Brain microvascular endothelial cell (primary cell): Measurements from ENCODE around the gene THOC1.
A peak's percentile ranks its signal among the peaks of the same experiment; 100 is the strongest.

Experiments
- DNase-seq: peaks from one replicate; pipeline ENCODE4 v3.0.0-alpha.2; 2020
- H3K27ac ChIP-seq: fragments of 250-450 bp; sonication (Bioruptor Pico); 2 replicates; pipeline ENCODE4 v1.5.1; 2020; ENCODE audit warnings: mild to moderate bottlenecking, moderate library complexity
- H3K27me3 ChIP-seq: fragments of 250-450 bp; sonication (Bioruptor Pico); replicated peaks from 2 replicates; pipeline ENCODE4 v1.5.1; 2020; ENCODE audit warnings: mild to moderate bottlenecking
- H3K36me3 ChIP-seq: fragments of 250-450 bp; sonication (Bioruptor Pico); replicated peaks from 2 replicates; pipeline ENCODE4 v1.5.1; 2020; ENCODE audit warnings: mild to moderate bottlenecking
- H3K4me3 ChIP-seq: 2 replicates; pipeline ENCODE4 v1.5.1; 2011; ENCODE audit warnings: low read depth, mild to moderate bottlenecking, control low read depth, low read length, moderate library complexity
- in situ Hi-C: cut with HindIII; loops from 2 replicates; pipeline ENCODE4 v1.10.0; 2017; ENCODE audit warnings: low sequenced_read_pairs, low pct_ligation_motif_present
- TF ChIP-seq, protein P1 (sequence below): IDR thresholded peaks from 2 replicates; pipeline ENCODE4 v1.5.1; 2011; ENCODE audit warnings: low read depth, mild to moderate bottlenecking, moderate library complexity, low read length, control low read depth, inconsistent platforms; ENCODE audit errors: missing control alignments

Gene THOC1

DNA sequence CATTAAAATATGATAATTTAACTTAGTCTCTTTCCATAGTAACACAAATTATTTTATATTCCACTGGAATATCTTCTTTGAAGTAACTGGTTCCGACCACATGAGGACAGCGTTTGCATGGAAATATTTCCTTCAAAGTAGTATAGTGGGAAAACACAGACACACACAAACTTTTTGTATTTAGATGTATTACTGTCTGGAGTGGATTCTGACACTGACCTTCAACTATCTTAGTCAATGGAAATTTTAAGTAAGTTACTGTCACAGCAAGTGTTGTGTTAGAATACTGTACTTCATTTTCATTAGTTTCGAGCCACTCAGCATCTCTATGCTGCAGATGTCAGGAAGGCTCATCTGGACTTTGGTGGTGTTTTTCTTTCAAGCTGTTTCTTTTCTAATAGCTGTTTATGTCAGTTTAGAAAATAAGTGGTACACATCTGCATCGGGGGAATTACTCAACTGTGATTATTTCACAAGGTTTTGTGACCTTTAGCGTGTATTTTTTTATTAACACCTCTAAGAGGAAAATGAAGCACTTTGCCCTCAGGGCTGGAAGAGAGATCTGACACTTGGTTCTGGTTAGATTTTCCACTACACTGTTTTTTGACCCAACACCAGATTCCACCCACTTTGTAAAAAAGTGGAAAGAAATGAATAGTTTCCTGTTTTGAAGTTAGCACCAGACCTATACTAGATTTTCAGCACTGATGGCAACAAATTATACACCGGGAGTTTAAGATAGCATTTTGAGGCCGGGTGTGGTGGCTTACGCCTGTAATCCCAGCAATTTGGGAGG lies 18.9 kb upstream of the THOC1 start:
- H3K36me3 ChIP-seq = no peaks in the 10 kb centered on the region
- peaks cover 4% of the 10 kb centered on the region for H3K27me3 ChIP-seq
- TF ChIP-seq, protein P1, sequence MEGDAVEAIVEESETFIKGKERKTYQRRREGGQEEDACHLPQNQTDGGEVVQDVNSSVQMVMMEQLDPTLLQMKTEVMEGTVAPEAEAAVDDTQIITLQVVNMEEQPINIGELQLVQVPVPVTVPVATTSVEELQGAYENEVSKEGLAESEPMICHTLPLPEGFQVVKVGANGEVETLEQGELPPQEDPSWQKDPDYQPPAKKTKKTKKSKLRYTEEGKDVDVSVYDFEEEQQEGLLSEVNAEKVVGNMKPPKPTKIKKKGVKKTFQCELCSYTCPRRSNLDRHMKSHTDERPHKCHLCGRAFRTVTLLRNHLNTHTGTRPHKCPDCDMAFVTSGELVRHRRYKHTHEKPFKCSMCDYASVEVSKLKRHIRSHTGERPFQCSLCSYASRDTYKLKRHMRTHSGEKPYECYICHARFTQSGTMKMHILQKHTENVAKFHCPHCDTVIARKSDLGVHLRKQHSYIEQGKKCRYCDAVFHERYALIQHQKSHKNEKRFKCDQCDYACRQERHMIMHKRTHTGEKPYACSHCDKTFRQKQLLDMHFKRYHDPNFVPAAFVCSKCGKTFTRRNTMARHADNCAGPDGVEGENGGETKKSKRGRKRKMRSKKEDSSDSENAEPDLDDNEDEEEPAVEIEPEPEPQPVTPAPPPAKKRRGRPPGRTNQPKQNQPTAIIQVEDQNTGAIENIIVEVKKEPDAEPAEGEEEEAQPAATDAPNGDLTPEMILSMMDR = peak; percentile 65
- H3K4me3 ChIP-seq = no peak overlapping the region
- in situ Hi-C loops = no loop called here
- no peak overlapping the region for H3K27ac ChIP-seq
- peak; percentile 6 for DNase-seq

DNA sequence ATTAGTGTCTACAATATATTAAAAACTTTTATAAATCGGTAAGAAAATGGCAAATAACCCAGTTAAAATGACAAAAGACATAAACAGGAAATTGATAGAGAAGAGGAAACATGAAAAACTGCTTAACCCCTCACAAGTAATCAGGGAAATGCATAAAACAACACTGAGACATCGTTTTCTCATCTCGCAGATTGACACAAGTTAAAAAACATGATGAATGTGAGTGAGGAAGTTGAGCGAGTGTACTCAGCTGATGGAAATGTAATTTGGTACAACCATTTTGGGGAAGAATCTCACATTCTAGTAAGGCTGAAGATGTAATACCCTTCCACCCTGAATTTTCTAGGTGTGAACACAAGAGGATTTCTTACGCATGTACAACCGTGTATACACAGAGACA lies 18.0 kb upstream of the THOC1 start:
- no peak overlapping the region for H3K27ac ChIP-seq
- no peak for DNase-seq
- peaks cover 4% of the 10 kb centered on the region for H3K27me3 ChIP-seq
- TF ChIP-seq, protein P1 = no peak
- no peaks in the 10 kb centered on the region for H3K36me3 ChIP-seq
- in situ Hi-C loops = no loop called here
- H3K4me3 ChIP-seq = no peak overlapping the region

DNA sequence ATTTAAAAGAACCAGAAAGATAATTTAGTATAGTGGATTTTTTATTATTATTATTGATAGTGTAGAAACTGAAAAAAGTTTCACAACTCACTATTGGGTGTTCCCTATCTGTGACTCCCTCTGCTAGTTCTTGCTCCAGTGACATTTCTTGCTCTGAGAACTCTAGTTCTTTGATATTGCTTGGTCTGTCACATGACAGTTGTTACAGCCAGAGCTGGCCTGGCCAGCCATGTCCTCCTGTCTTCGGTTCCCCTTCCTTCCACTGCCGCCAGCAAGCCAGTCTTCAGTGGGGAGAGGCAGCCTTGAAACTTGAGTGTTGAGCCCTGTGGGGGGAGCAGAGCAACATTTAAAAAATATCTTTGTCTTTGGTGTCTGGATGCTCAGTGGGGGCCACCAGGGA lies 7.6 kb upstream of the THOC1 start:
- Histone ChIP-seq H3K4me3 (no peak overlapping the region), H3K27me3 (no peaks in the 10 kb centered on the region), H3K36me3 (no peaks in the 10 kb centered on the region), H3K27ac (no peak overlapping the region)
- TF ChIP-seq, protein P1 = no peak
- no peak for DNase-seq
- in situ Hi-C loops = no loop called here

DNA sequence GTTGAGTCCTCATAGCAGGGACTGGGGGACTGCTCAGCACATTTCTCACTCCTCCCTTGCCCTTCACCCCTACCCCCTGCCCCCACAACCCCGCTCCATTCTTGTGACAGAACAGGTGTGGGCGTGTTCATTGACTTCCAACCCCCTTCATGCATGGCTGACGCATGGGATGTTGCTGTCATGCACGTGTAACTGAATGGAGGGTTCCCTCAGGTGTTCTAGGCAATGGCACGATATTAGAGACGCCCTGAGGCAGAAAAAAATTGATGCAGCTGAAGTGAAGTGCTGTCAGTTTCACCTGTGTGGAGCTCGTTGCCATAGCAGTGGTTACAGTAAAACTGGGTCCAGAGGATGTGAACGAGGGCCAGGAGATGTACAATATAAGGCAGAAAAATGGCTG lies 6.5 kb upstream of the THOC1 start:
- TF ChIP-seq, protein P1 = no peak
- no peaks in the 10 kb centered on the region for H3K36me3 ChIP-seq
- no peak overlapping the region for H3K4me3 ChIP-seq
- H3K27me3 ChIP-seq = no peaks in the 10 kb centered on the region
- in situ Hi-C loops = no loop called here
- no peak for DNase-seq
- H3K27ac ChIP-seq = no peak overlapping the region

DNA sequence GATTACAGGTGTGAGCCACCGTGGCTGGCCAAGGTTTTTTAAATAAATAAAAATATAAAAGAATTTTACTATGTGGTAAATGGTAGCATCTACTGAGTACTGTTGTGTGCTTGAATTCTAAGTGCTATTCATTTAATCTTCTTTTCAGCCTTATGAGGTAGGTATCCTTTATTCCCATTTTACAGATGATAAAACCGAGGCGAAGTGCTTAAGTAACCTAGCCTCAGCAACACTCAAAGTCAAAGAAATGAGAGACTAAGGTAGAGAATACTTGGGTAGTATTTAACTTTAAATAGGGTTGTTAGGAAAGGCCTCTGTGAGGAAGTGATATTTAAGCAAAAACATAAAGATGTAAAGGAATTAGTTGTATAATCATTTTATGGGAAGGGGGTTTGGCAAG lies 5.7 kb upstream of the THOC1 start:
- no peak overlapping the region for H3K27ac ChIP-seq
- H3K4me3 ChIP-seq = no peak overlapping the region
- no peak for DNase-seq
- H3K27me3 ChIP-seq = no peaks in the 10 kb centered on the region
- H3K36me3 ChIP-seq = no peaks in the 10 kb centered on the region
- in situ Hi-C loops = no loop called here
- TF ChIP-seq, protein P1 = no peak

DNA sequence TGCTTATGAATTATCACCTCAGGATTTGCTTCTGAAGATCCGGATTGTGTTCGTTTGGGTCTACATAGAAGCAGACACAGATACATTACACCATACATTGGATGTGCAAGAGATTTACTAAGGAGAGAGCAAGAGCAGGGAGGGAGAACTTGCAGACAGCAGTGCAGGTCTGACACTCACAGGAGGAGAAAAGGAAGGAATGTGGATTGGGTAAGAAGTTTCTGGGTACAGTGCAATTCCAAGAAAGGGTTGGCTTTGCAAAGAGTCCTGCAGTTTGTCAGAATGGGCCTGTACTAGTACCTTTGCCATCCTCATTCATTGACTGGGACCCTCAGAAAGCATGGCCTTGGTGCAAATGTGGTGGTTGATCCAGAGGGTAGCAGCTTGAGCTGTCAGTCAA lies 4.8 kb upstream of the THOC1 start:
- Histone ChIP-seq H3K4me3 (no peak overlapping the region), H3K27ac (no peak overlapping the region), H3K36me3 (no peaks in the 10 kb centered on the region), H3K27me3 (no peaks in the 10 kb centered on the region)
- TF ChIP-seq, protein P1 = no peak
- in situ Hi-C loops = no loop called here
- DNase-seq = no peak
